H9 (cell line): ENCODE results near the gene FRY. TPM values are rescaled to one million over a fixed set of nuclear protein-coding genes. Genes with fewer than 3 reads are reported as not detected.

Experiments used
- DNase-seq: peaks from one replicate; pipeline ENCODE4 v3.0.0-alpha.2; 2017
- H2AFZ ChIP-seq: one replicate; pipeline ENCODE4 v1.6.1; 2013; ENCODE audit warnings: mild to moderate bottlenecking, low read length, control low read depth, moderate library complexity
- H2AK5ac ChIP-seq: 2 replicates; pipeline ENCODE4 v1.6.1; 2013; ENCODE audit warnings: low read length, control low read depth, mixed read lengths; ENCODE audit not compliant: insufficient read length
- H2BK120ac ChIP-seq: one replicate; pipeline ENCODE4 v1.6.1; 2013; ENCODE audit warnings: low read depth, mild to moderate bottlenecking, low read length, control low read depth, inconsistent platforms; ENCODE audit not compliant: poor library complexity, severe bottlenecking
- H2BK12ac ChIP-seq: 2 replicates; pipeline ENCODE4 v1.6.1; 2013; ENCODE audit warnings: low read length, control low read depth, mixed read lengths, low read depth; ENCODE audit not compliant: insufficient read length
- H2BK15ac ChIP-seq: 2 replicates; pipeline ENCODE4 v1.6.1; 2013; ENCODE audit warnings: low read depth, low read length, control low read depth
- H2BK20ac ChIP-seq: one replicate; pipeline ENCODE4 v1.6.1; 2013; ENCODE audit warnings: low read depth, mild to moderate bottlenecking, low read length, control low read depth, inconsistent platforms; ENCODE audit not compliant: poor library complexity, severe bottlenecking
- H2BK5ac ChIP-seq: 2 replicates; pipeline ENCODE4 v1.6.1; 2013; ENCODE audit warnings: low read length, control low read depth, mixed read lengths; ENCODE audit not compliant: insufficient read length
- H3K14ac ChIP-seq: 2 replicates; pipeline ENCODE4 v1.6.1; 2013; ENCODE audit warnings: low read length, control low read depth; ENCODE audit not compliant: insufficient read depth
- H3K18ac ChIP-seq: 2 replicates; pipeline ENCODE4 v1.6.1; 2013; ENCODE audit warnings: low read depth, mild to moderate bottlenecking, mixed read lengths, low read length, control low read depth; ENCODE audit not compliant: insufficient read length
- H3K23ac ChIP-seq: 2 replicates; pipeline ENCODE4 v1.6.1; 2013; ENCODE audit warnings: low read length, control low read depth, mixed read lengths, low read depth; ENCODE audit not compliant: insufficient read length
- H3K23me2 ChIP-seq: 2 replicates; pipeline ENCODE4 v1.6.1; 2013; ENCODE audit warnings: low read depth, mild to moderate bottlenecking, mixed read lengths, low read length, control low read depth; ENCODE audit not compliant: insufficient read length, poor library complexity, severe bottlenecking
- H3K27ac ChIP-seq: 2 replicates; pipeline ENCODE4 v1.5.1; 2013; ENCODE audit warnings: low read length, control low read depth, mixed read lengths, low read depth; ENCODE audit not compliant: insufficient read length
- H3K27me3 ChIP-seq: 2 replicates; pipeline ENCODE4 v1.6.1; 2013; ENCODE audit warnings: low read length, control low read depth, inconsistent platforms; ENCODE audit not compliant: insufficient read depth
- H3K4ac ChIP-seq: 2 replicates; pipeline ENCODE4 v1.6.1; 2013; ENCODE audit warnings: low read depth, mild to moderate bottlenecking, control low read depth, inconsistent platforms, low read length, moderate library complexity
- H3K4me1 ChIP-seq: 2 replicates; pipeline ENCODE4 v1.6.1; 2013; ENCODE audit warnings: low read length, control low read depth, inconsistent platforms; ENCODE audit not compliant: insufficient read depth
- H3K4me2 ChIP-seq: 2 replicates; pipeline ENCODE4 v1.6.1; 2013; ENCODE audit warnings: low read length, control low read depth, mixed read lengths; ENCODE audit not compliant: insufficient read length, insufficient read depth
- H3K56ac ChIP-seq: 2 replicates; pipeline ENCODE4 v1.6.1; 2013; ENCODE audit warnings: low read depth, mild to moderate bottlenecking, mixed read lengths, low read length, control low read depth; ENCODE audit not compliant: insufficient read length
- H3K79me1 ChIP-seq: 2 replicates; pipeline ENCODE4 v1.6.1; 2013; ENCODE audit warnings: low read depth, mild to moderate bottlenecking, moderate library complexity, low read length, control low read depth, inconsistent platforms; ENCODE audit not compliant: insufficient read depth, poor library complexity, severe bottlenecking
- H3K79me2 ChIP-seq: 2 replicates; pipeline ENCODE4 v1.6.1; 2013; ENCODE audit warnings: low read length, control low read depth, inconsistent platforms; ENCODE audit not compliant: insufficient read depth
- H3K9ac ChIP-seq: 2 replicates; pipeline ENCODE4 v1.6.1; 2013; ENCODE audit warnings: low read length, control low read depth, mixed read lengths; ENCODE audit not compliant: insufficient read length; ENCODE audit errors: extremely low read depth
- H3K9me3 ChIP-seq: one replicate; pipeline ENCODE4 v1.6.1; 2013; ENCODE audit warnings: low read depth, low read length, inconsistent platforms; ENCODE audit not compliant: control insufficient read depth
- H3T11ph ChIP-seq: one replicate; pipeline ENCODE4 v1.6.1; 2013; ENCODE audit warnings: mild to moderate bottlenecking, low read length, control low read depth, inconsistent platforms
- H4K20me1 ChIP-seq: one replicate; pipeline ENCODE4 v1.6.1; 2013; ENCODE audit not compliant: control insufficient read depth, insufficient read length, insufficient read depth
- H4K5ac ChIP-seq: 2 replicates; pipeline ENCODE4 v1.6.1; 2013; ENCODE audit warnings: low read depth, mild to moderate bottlenecking, mixed read lengths, low read length, control low read depth; ENCODE audit not compliant: insufficient read length
- H4K8ac ChIP-seq: replicated peaks from 2 replicates; pipeline ENCODE4 v1.6.1; 2013; ENCODE audit warnings: low read length, control low read depth, mixed read lengths, low read depth; ENCODE audit not compliant: insufficient read length
- H4K91ac ChIP-seq: 2 replicates; pipeline ENCODE4 v1.6.1; 2013; ENCODE audit warnings: low read depth, mild to moderate bottlenecking, moderate library complexity, mixed read lengths, low read length, control low read depth; ENCODE audit not compliant: insufficient read length
- H3K27ac Mint-ChIP-seq, 3 experiments: 2 replicates in 2 of 3; 3 replicates in 1 of 3; pipeline ENCODE4 v1.8.0; 2020 to 2021; ENCODE audit warnings: mixed read lengths in 3 of 3, mild to moderate bottlenecking in 1 of 3, moderate library complexity in 1 of 3
- H3K27me3 Mint-ChIP-seq: 2 replicates; pipeline ENCODE4 v1.8.0; 2021; ENCODE audit warnings: low read depth, mild to moderate bottlenecking, moderate library complexity, mixed read lengths
- H3K36me3 Mint-ChIP-seq, 3 experiments: 2 replicates in 2 of 3; 3 replicates in 1 of 3; pipeline ENCODE4 v1.8.0; 2020 to 2021; ENCODE audit warnings: low read depth in 3 of 3, mixed read lengths in 3 of 3; ENCODE audit not compliant: insufficient read depth in 1 of 3
- H3K4me1 Mint-ChIP-seq, 2 experiments: 2 replicates each; pipeline ENCODE4 v1.8.0; 2020; ENCODE audit warnings: mixed read lengths in 2 of 2
- H3K4me3 Mint-ChIP-seq, 2 experiments: 2 replicates in 1 of 2; 3 replicates in 1 of 2; pipeline ENCODE4 v1.8.0; 2020 to 2021; ENCODE audit warnings: mild to moderate bottlenecking in 2 of 2, mixed read lengths in 2 of 2, moderate library complexity in 1 of 2
- H3K9me3 Mint-ChIP-seq, 2 experiments: 2 replicates in 1 of 2; 3 replicates in 1 of 2; pipeline ENCODE4 v1.8.0; 2020; ENCODE audit warnings: mild to moderate bottlenecking in 2 of 2, mixed read lengths in 2 of 2, moderate library complexity in 1 of 2
- WGBS: extraction: QIAGEN DNeasy Blood & Tissue Kit; methylation state at CpG from one replicate; pipeline ENCODE4 v1.1.7; 2013; ENCODE audit warnings: missing lambda C conversion rate, low lambda C conversion rate, mixed read lengths; ENCODE audit not compliant: insufficient read length; ENCODE audit errors: extremely low coverage; 5-methylcytosine and 5-hydroxymethylcytosine counted together
- total RNA-seq: library from RNA; stranded (reverse); gene quantifications from 2 replicates; pipeline ENCODE4 v1.2.1, GENCODE V29; 2021
- TF ChIP-seq, protein P1 (sequence below): fragments of 200-600 bp; sonication (generic); conservative IDR thresholded peaks from 3 replicates; pipeline ENCODE4 v1.8.0; 2021; ENCODE audit warnings: antibody characterized with exemption, mild to moderate bottlenecking

The FRY gene
- total RNA-seq, 1 experiment from 2014 or later: 5.2 TPM

DNA sequence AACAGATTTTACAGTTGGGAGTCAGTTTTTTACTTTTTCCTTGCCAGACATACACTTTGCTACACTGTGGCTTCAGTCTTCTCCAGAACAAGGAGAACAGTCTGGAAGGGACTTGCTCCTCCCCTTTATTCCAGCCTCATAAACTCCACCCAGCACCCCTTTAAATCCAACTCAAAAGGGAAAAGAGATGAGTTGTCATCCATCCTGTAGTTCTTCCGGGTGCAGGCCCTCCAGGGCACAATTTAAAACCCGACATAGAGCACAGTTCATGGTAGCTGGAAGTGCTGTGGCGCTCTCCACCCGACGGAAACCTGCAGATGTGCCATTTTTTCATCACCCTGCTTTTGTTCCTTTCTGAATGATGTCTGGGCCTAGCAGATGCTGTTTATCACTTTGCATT is 184.7 kb downstream of the FRY start:
- H3K14ac ChIP-seq: no peak overlapping the region
- H3K18ac ChIP-seq: no peak overlapping the region
- peaks cover 3 to 6% (median 4%) of the 10 kb centered on the region in 3 experiments; a peak in 3 of 7 replicates for H3K36me3 Mint-ChIP-seq
- no peaks in the 10 kb centered on the region for H3K27me3 ChIP-seq
- H4K8ac ChIP-seq: no peak overlapping the region
- DNase-seq: no peak
- no peaks in the 10 kb centered on the region for H3K4me1 Mint-ChIP-seq
- H2BK12ac ChIP-seq: no peak overlapping the region
- no peaks in the 10 kb centered on the region for H3K4me1 ChIP-seq
- no peaks in the 10 kb centered on the region for H3K79me1 ChIP-seq
- H3K4me2 ChIP-seq: no peak overlapping the region
- TF ChIP-seq, protein P1, sequence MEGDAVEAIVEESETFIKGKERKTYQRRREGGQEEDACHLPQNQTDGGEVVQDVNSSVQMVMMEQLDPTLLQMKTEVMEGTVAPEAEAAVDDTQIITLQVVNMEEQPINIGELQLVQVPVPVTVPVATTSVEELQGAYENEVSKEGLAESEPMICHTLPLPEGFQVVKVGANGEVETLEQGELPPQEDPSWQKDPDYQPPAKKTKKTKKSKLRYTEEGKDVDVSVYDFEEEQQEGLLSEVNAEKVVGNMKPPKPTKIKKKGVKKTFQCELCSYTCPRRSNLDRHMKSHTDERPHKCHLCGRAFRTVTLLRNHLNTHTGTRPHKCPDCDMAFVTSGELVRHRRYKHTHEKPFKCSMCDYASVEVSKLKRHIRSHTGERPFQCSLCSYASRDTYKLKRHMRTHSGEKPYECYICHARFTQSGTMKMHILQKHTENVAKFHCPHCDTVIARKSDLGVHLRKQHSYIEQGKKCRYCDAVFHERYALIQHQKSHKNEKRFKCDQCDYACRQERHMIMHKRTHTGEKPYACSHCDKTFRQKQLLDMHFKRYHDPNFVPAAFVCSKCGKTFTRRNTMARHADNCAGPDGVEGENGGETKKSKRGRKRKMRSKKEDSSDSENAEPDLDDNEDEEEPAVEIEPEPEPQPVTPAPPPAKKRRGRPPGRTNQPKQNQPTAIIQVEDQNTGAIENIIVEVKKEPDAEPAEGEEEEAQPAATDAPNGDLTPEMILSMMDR: no peak
- H3K27ac Mint-ChIP-seq: no peak overlapping the region
- H3K4ac ChIP-seq: no peak overlapping the region
- no peak overlapping the region for H2BK20ac ChIP-seq
- no peak overlapping the region for H2BK5ac ChIP-seq
- no peaks in the 10 kb centered on the region for H4K20me1 ChIP-seq
- H2AK5ac ChIP-seq: no peak overlapping the region
- H3K9ac ChIP-seq: no peak overlapping the region
- H2AFZ ChIP-seq: no peak overlapping the region
- H3K79me2 ChIP-seq: no peaks in the 10 kb centered on the region
- H3K56ac ChIP-seq: no peak overlapping the region
- H3K23me2 ChIP-seq: no peaks in the 10 kb centered on the region
- no peaks in the 10 kb centered on the region for H3K27me3 Mint-ChIP-seq
- no peaks in the 10 kb centered on the region for H3K9me3 Mint-ChIP-seq
- no peak overlapping the region for H4K91ac ChIP-seq
- H3T11ph ChIP-seq: no peak overlapping the region
- no peak overlapping the region for H4K5ac ChIP-seq
- no peak overlapping the region for H3K27ac ChIP-seq
- H3K9me3 ChIP-seq: no peaks in the 10 kb centered on the region
- no peak overlapping the region for H3K4me3 Mint-ChIP-seq
- H2BK15ac ChIP-seq: no peak overlapping the region
- WGBS: no CpG with 5 or more reads among the region's 5 CpGs
- no peak overlapping the region for H3K23ac ChIP-seq
- H2BK120ac ChIP-seq: no peak overlapping the region
